Activated naive CD8-positive, alpha-beta T cell treated with anti-CD3 and anti-CD28 coated beads for 36 hours (primary cell): Measurements from ENCODE around the gene CFAP45. TPM values are rescaled to one million over a fixed set of nuclear protein-coding genes. Genes with fewer than 3 reads are reported as not detected.
A peak's percentile ranks its signal among the peaks of the same experiment; 100 is the strongest.

Experiments
- DNase-seq: peaks from one replicate; pipeline ENCODE4 v3.0.0; 2021
- H3K27ac Mint-ChIP-seq: one replicate; pipeline ENCODE4 v1.8.0; 2022; ENCODE audit warnings: mild to moderate bottlenecking, moderate library complexity, mixed read lengths
- H3K27me3 Mint-ChIP-seq: one replicate; pipeline ENCODE4 v1.8.0; 2022; ENCODE audit warnings: mild to moderate bottlenecking, mixed read lengths
- H3K36me3 Mint-ChIP-seq: one replicate; pipeline ENCODE4 v1.8.0; 2021; ENCODE audit warnings: mild to moderate bottlenecking, mixed read lengths
- H3K4me1 Mint-ChIP-seq: one replicate; pipeline ENCODE4 v1.8.0; 2021; ENCODE audit warnings: mixed read lengths
- H3K4me3 Mint-ChIP-seq: one replicate; pipeline ENCODE4 v1.8.0; 2022; ENCODE audit warnings: mild to moderate bottlenecking, moderate library complexity, mixed read lengths
- H3K9me3 Mint-ChIP-seq: one replicate; pipeline ENCODE4 v1.8.0; 2022; ENCODE audit warnings: mixed read lengths
- total RNA-seq, 2 experiments: library from RNA; stranded (reverse); gene quantifications; one replicate each; pipeline ENCODE4 v1.2.3, GENCODE V29; 2021

Gene CFAP45
- total RNA-seq, 2 experiments from 2014 or later, result 0.78 to 0.80 TPM

GRCh38 chr1:159867664-159868026 lies 32.3 kb downstream of the CFAP45 start:
- H3K27me3 Mint-ChIP-seq, result peaks cover 13% of the 10 kb centered on the region
- H3K27ac Mint-ChIP-seq, result no peak overlapping the region
- no peak overlapping the region for H3K4me3 Mint-ChIP-seq
- H3K36me3 Mint-ChIP-seq, result no peaks in the 10 kb centered on the region
- H3K4me1 Mint-ChIP-seq, result peaks cover 24% of the 10 kb centered on the region
- no peak for DNase-seq
- H3K9me3 Mint-ChIP-seq, result no peaks in the 10 kb centered on the region

GRCh38 chr1:159866905-159867663 lies 32.9 kb downstream of the CFAP45 start:
- DNase-seq, result no peak
- no peak overlapping the region for H3K4me3 Mint-ChIP-seq
- peaks cover 13% of the 10 kb centered on the region for H3K27me3 Mint-ChIP-seq
- H3K36me3 Mint-ChIP-seq, result no peaks in the 10 kb centered on the region
- H3K27ac Mint-ChIP-seq, result no peak overlapping the region
- peaks cover 24% of the 10 kb centered on the region for H3K4me1 Mint-ChIP-seq
- H3K9me3 Mint-ChIP-seq, result no peaks in the 10 kb centered on the region

GRCh38 chr1:159866066-159866465 lies 33.9 kb downstream of the CFAP45 start:
- peaks cover 5% of the 10 kb centered on the region for H3K27me3 Mint-ChIP-seq
- no peak overlapping the region for H3K27ac Mint-ChIP-seq
- DNase-seq, result no peak
- no peaks in the 10 kb centered on the region for H3K9me3 Mint-ChIP-seq
- H3K4me1 Mint-ChIP-seq, result peaks cover 24% of the 10 kb centered on the region
- H3K36me3 Mint-ChIP-seq, result no peaks in the 10 kb centered on the region
- H3K4me3 Mint-ChIP-seq, result no peak overlapping the region

DNA sequence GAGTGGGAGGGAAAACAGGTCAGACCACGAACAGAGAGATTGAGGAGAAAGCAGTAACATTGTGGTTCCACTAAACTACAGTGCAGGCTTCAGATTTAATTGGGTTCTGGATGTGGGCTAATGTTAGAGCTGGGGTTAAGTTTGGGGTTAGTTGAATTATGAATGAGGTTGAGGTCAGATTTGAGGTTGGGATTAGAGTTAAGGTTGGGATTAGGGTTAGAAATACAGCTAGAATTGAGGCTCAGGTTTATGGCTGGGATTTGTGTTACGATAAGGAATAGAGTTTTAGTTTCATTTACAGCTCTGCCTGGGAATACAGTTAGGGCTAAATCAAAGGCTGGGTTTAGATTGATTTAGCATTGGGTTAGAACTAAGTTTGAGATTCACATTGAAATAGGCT lies 35.7 kb downstream of the CFAP45 start:
- H3K27ac Mint-ChIP-seq, result no peak overlapping the region

DNA sequence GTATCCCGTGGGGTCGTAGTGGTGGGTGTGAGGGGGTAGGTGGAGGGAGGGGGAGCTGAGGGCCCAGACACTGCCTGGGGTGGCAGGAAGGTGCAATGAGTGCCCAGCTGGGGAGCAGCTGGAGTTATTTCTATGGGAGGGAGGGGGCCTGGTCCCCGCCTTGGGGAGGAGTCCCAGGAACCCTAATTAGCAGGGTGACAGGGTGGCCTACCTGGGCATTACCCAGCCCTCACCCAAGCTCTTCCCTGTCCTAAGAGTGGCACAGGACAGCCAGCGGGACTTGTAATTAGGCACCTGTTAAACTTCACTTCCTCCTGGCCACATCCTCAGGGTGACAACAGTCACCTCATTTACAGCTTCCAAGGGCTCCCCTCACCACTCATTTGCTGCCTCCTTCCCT lies 37.4 kb downstream of the CFAP45 start, which contains the start of gene VSIG8:
Gene VSIG8 (minus strand): TSS at position 101 of the 400 bp plus-strand sequence. CDS start 136 bp downstream, outside the sequence.
- Mint-ChIP-seq H3K4me3 (no peak within 1 kb of the TSS), H3K9me3 (no peaks in the 10 kb centered on the region), H3K36me3 (no peaks in the 10 kb centered on the region), H3K27ac (no peak within 1 kb of the TSS), H3K27me3 (peaks cover 5% of the 10 kb centered on the region), H3K4me1 (peaks cover 16% of the 10 kb centered on the region)
- no peak for DNase-seq

More for the DNA sequence above, 35.7 kb downstream of the CFAP45 start:
- DNase-seq, result no peak
- no peak overlapping the region for H3K4me3 Mint-ChIP-seq
- H3K27me3 Mint-ChIP-seq, result peaks cover 5% of the 10 kb centered on the region
- H3K9me3 Mint-ChIP-seq, result no peaks in the 10 kb centered on the region
- H3K4me1 Mint-ChIP-seq, result peaks cover 21% of the 10 kb centered on the region
- H3K36me3 Mint-ChIP-seq, result no peaks in the 10 kb centered on the region

- peaks cover 2% of the 10 kb centered on the region for H3K27me3 Mint-ChIP-seq
- no peak overlapping the region for H3K27ac Mint-ChIP-seq
- peaks cover 13% of the 10 kb centered on the region for H3K4me1 Mint-ChIP-seq
- H3K9me3 Mint-ChIP-seq, result no peaks in the 10 kb centered on the region
- no peak overlapping the region for H3K4me3 Mint-ChIP-seq
- no peak for DNase-seq
- no peaks in the 10 kb centered on the region for H3K36me3 Mint-ChIP-seq
These were observed 37.9 kb downstream of the CFAP45 start for GRCh38 chr1:159862031-159862430.

DNA sequence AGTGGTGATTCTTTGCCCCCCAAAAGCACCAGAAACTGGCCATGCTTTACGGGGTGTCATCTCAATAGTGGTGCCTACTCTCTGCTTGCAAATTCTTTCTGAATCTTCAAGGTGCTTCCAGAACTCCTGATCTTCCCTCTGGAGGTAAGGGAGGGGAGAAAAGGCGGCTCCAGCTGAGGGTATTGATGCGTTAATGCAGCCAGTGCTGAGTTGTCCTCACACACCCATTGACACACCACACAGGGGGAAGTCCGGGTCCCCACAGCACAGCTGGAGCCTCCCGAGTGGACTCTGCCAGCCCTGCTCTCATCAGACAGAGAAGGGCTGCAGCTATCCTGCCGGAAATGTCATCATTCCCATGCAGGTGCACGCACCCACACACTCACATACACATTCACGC lies 38.7 kb downstream of the CFAP45 start:
- Mint-ChIP-seq H3K36me3 (no peaks in the 10 kb centered on the region), H3K27ac (no peak overlapping the region), H3K9me3 (no peaks in the 10 kb centered on the region), H3K4me1 (peaks cover 12% of the 10 kb centered on the region), H3K27me3 (no peaks in the 10 kb centered on the region), H3K4me3 (no peak overlapping the region)
- DNase-seq, result no peak

DNA sequence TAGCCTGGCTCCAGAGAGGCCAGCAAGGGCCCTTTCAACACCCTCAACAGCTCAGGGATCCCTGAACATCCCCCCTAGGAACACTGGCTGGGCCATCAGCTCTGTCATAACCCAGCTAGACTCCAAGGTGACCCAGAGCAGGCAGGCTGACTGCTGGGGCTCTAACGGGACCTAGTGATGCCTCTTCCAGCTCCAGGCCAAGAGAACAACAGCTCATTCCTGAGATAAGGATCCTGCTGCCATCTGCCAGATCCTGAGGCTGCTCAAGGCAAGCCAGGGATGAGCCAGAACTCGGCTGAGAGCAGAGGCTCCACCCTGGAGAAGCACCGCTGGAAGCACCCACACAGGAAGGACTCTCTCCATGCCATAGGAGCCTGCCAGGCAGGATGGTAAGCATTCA lies 39.5 kb downstream of the CFAP45 start:
- no peak overlapping the region for H3K27ac Mint-ChIP-seq
- DNase-seq, result no peak
- no peaks in the 10 kb centered on the region for H3K9me3 Mint-ChIP-seq
- H3K4me1 Mint-ChIP-seq, result peaks cover 9% of the 10 kb centered on the region
- H3K27me3 Mint-ChIP-seq, result no peaks in the 10 kb centered on the region
- no peak overlapping the region for H3K4me3 Mint-ChIP-seq
- H3K36me3 Mint-ChIP-seq, result no peaks in the 10 kb centered on the region

- Mint-ChIP-seq H3K9me3 (no peaks in the 10 kb centered on the region), H3K27ac (no peak overlapping the region), H3K4me1 (peaks cover 12% of the 10 kb centered on the region), H3K36me3 (no peaks in the 10 kb centered on the region), H3K4me3 (no peak overlapping the region), H3K27me3 (no peaks in the 10 kb centered on the region)
- no peak for DNase-seq
These were observed 40.1 kb downstream of the CFAP45 start for GRCh38 chr1:159859767-159860322.

DNA sequence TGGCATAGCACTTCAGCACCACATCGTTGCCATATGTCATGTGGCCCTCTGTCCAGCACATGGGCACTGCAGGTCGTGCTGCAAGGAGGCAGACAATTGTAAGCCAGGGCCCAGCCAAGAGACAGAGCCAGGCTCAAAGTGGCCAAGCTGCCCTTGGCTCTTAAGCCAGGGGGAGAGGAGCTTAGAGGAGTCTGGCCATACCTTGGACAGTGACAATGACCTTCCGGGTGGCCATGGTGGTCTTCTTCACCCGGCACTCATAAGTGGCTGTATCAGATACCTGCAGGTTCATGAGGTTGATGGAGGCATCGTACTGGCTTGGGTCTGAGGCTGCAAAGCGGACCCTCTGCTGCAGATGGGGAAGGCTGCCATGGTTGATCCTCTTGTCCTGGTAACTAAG lies 42.1 kb downstream of the CFAP45 start:
- Mint-ChIP-seq H3K36me3 (no peaks in the 10 kb centered on the region), H3K4me1 (peaks cover 23% of the 10 kb centered on the region), H3K27me3 (no peaks in the 10 kb centered on the region), H3K4me3 (no peak overlapping the region), H3K9me3 (no peaks in the 10 kb centered on the region), H3K27ac (no peak overlapping the region)
- no peak for DNase-seq

DNA sequence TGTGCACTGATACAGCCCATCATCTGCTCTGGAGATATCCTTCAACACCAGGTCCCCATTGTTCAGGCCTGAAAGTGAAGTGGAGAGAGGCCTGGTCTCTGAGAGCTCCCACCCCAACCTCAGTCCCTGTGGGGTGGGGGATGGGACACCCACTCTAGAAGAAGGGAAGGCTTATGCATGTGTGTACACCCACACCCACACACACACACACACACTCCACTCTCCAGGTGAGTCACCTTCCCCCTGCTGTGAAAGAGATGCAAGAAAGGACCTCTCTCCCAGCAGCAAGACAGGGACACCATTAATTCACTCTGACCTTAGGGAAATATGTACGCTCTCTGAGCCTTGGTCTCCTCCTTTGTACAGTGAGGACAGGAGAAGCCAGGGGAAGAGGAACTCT lies 43.4 kb downstream of the CFAP45 start:
- Mint-ChIP-seq H3K27me3 (no peaks in the 10 kb centered on the region), H3K36me3 (no peaks in the 10 kb centered on the region), H3K4me3 (no peak overlapping the region), H3K4me1 (peaks cover 23% of the 10 kb centered on the region), H3K9me3 (no peaks in the 10 kb centered on the region), H3K27ac (no peak overlapping the region)
- no peak for DNase-seq

- Mint-ChIP-seq H3K4me3 (peak overlapping the region; percentile 69), H3K27ac (no peak overlapping the region), H3K36me3 (no peaks in the 10 kb centered on the region), H3K27me3 (no peaks in the 10 kb centered on the region), H3K9me3 (no peaks in the 10 kb centered on the region), H3K4me1 (peaks cover 23% of the 10 kb centered on the region)
- DNase-seq, result no peak
These were observed 44.3 kb downstream of the CFAP45 start for GRCh38 chr1:159855709-159856108.

GRCh38 chr1:159854693-159855192 lies 45.2 kb downstream of the CFAP45 start:
- peak overlapping the region; percentile 81 for H3K4me3 Mint-ChIP-seq
- H3K27me3 Mint-ChIP-seq, result no peaks in the 10 kb centered on the region
- H3K27ac Mint-ChIP-seq, result peak overlapping the region; percentile 3
- no peaks in the 10 kb centered on the region for H3K36me3 Mint-ChIP-seq
- peak; percentile 82 for DNase-seq
- no peaks in the 10 kb centered on the region for H3K9me3 Mint-ChIP-seq
- H3K4me1 Mint-ChIP-seq, result peaks cover 27% of the 10 kb centered on the region

DNA sequence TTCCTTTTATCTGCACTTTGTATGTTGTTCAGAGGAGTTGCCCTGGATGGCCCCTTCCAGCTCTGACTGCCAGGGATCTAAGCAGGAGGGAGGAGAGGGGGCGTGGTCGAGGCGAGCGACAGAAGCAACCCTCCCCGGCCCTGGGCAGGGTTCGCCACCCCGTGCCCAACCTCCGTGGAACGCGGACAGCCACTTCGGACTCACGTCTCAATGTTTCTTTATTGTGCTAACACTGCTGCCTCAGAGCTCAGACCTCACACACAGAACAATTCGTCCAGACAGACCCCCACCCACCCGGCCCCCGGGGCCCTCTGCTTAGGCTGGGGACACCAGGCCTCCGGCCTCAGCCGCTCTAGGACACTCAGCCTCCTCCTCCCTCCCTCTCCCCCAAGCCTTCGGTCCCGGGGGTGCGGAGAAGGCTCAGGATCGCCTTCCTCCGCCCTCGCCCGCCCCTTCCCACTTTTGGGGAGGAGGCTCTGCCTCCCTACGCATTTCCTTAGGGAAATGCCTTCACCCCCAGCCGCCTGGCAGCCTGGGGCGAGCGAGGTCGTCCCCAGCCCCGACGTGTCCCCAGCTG lies 45.8 kb downstream of the CFAP45 start:
- peaks cover 27% of the 10 kb centered on the region for H3K4me1 Mint-ChIP-seq
- H3K36me3 Mint-ChIP-seq, result no peaks in the 10 kb centered on the region
- H3K27me3 Mint-ChIP-seq, result no peaks in the 10 kb centered on the region
- DNase-seq, result peak; percentile 16
- H3K4me3 Mint-ChIP-seq, result peak overlapping the region; percentile 81
- no peak overlapping the region for H3K27ac Mint-ChIP-seq
- H3K9me3 Mint-ChIP-seq, result no peaks in the 10 kb centered on the region

GRCh38 chr1:159853417-159854115 lies 46.4 kb downstream of the CFAP45 start:
- Mint-ChIP-seq H3K27ac (no peak overlapping the region), H3K36me3 (no peaks in the 10 kb centered on the region), H3K4me1 (peaks cover 27% of the 10 kb centered on the region), H3K9me3 (no peaks in the 10 kb centered on the region), H3K27me3 (no peaks in the 10 kb centered on the region), H3K4me3 (peak overlapping the region; percentile 81)
- DNase-seq, result no peak
